HepG2 (cell line): ENCODE results near the gene PCP4L1. TPM values are rescaled to one million over a fixed set of nuclear protein-coding genes. Genes with fewer than 3 reads are reported as not detected.

Experiments used
- AGO2 ChIP-seq: fragments of 200-400 bp; formaldehyde crosslinking; optimal IDR thresholded peaks from 2 replicates; pipeline ENCODE3; 2017; ENCODE audit warnings: mild to moderate bottlenecking, low read depth, low read length, moderate library complexity
- HNRNPK ChIP-seq: fragments of 200-400 bp; formaldehyde crosslinking; IDR thresholded peaks from 2 replicates; pipeline ENCODE4 v1.6.1; 2018; ENCODE audit warnings: low read length, low read depth, moderate library complexity, mild to moderate bottlenecking; ENCODE audit not compliant: poor library complexity, severe bottlenecking
- KLF12 ChIP-seq: sonication (generic); formaldehyde crosslinking; IDR thresholded peaks from 2 replicates; pipeline ENCODE4 v1.4.0; 2020; ENCODE audit warnings: missing genetic modification reagents, borderline replicate concordance
- LCORL ChIP-seq, 2 experiments: fragments of 450-650 bp in 1 of 2; sonication (generic) in 1 of 2; formaldehyde crosslinking in 1 of 2; IDR thresholded peaks; 2 replicates each; pipeline versions ENCODE4 v1.5.0 to v1.6.1; 2017 to 2020; ENCODE audit warnings: antibody characterized with exemption in 1 of 2, missing genetic modification reagents in 1 of 2
- MXI1 ChIP-seq: IDR thresholded peaks from 3 replicates; pipeline ENCODE4 v1.6.1; 2012; ENCODE audit warnings: low read depth, low read length, inconsistent platforms, borderline replicate concordance
- MYC ChIP-seq: sonication (generic); formaldehyde crosslinking; IDR thresholded peaks from 2 replicates; pipeline ENCODE4 v1.9.0; 2021; ENCODE audit warnings: missing genetic modification reagents, borderline replicate concordance
- PHF21A ChIP-seq: sonication (generic); formaldehyde crosslinking; IDR thresholded peaks from 2 replicates; pipeline ENCODE4 v1.5.0; 2020; ENCODE audit warnings: mild to moderate bottlenecking, missing genetic modification reagents
- PITX1 ChIP-seq: sonication (generic); formaldehyde crosslinking; IDR thresholded peaks from 2 replicates; pipeline ENCODE4 v1.5.1; 2020; ENCODE audit warnings: mild to moderate bottlenecking, missing genetic modification reagents
- RARA ChIP-seq: IDR thresholded peaks from 2 replicates; pipeline ENCODE4 v1.6.1; 2016; ENCODE audit warnings: missing genetic modification reagents, missing compliant biosample characterization
- RBM39 ChIP-seq: fragments of 200-400 bp; formaldehyde crosslinking; IDR thresholded peaks from one replicate; pipeline ENCODE4 v1.6.1; 2018; ENCODE audit warnings: antibody characterized with exemption, mild to moderate bottlenecking, low read depth, low read length; ENCODE audit not compliant: poor library complexity, severe bottlenecking
- RELA ChIP-seq: sonication (generic); formaldehyde crosslinking; IDR thresholded peaks from 2 replicates; pipeline ENCODE4 v1.4.0; 2020; ENCODE audit warnings: missing genetic modification reagents
- TBX2 ChIP-seq: sonication (generic); formaldehyde crosslinking; IDR thresholded peaks from 2 replicates; pipeline ENCODE4 v1.5.0; 2020; ENCODE audit warnings: missing genetic modification reagents, mild to moderate bottlenecking, borderline replicate concordance
- UBTF ChIP-seq: sonication (generic); formaldehyde crosslinking; IDR thresholded peaks from 2 replicates; pipeline ENCODE4 v1.4.0; 2020; ENCODE audit warnings: mild to moderate bottlenecking, missing genetic modification reagents
- ZBTB3 ChIP-seq: sonication (generic); formaldehyde crosslinking; IDR thresholded peaks from 2 replicates; pipeline ENCODE4 v1.4.0; 2020; ENCODE audit warnings: low read depth, mild to moderate bottlenecking, moderate library complexity, missing genetic modification reagents, borderline replicate concordance
- ZBTB37 ChIP-seq: sonication (generic); formaldehyde crosslinking; IDR thresholded peaks from 2 replicates; pipeline ENCODE4 v1.4.0; 2020; ENCODE audit warnings: mild to moderate bottlenecking, missing genetic modification reagents
- ZBTB7B ChIP-seq: sonication (generic); formaldehyde crosslinking; IDR thresholded peaks from 2 replicates; pipeline ENCODE4 v1.4.0; 2020; ENCODE audit warnings: missing genetic modification reagents
- ZIK1 ChIP-seq: sonication (generic); formaldehyde crosslinking; IDR thresholded peaks from 2 replicates; pipeline ENCODE4 v1.5.0; 2020; ENCODE audit warnings: mild to moderate bottlenecking, low read depth, missing genetic modification reagents, borderline replicate concordance
- ZMYM2 ChIP-seq: sonication (generic); formaldehyde crosslinking; IDR thresholded peaks from 2 replicates; pipeline ENCODE4 v1.8.0; 2022; ENCODE audit warnings: mild to moderate bottlenecking, missing genetic modification reagents
- ZMYM4 ChIP-seq: sonication (generic); formaldehyde crosslinking; IDR thresholded peaks from 2 replicates; pipeline ENCODE4 v1.8.1; 2023; ENCODE audit warnings: mild to moderate bottlenecking, missing genetic modification reagents
- ZNF205 ChIP-seq: IDR thresholded peaks from 2 replicates; pipeline ENCODE4 v1.6.1; 2018; ENCODE audit warnings: missing biosample characterization, missing genetic modification reagents
- ZNF362 ChIP-seq: sonication (generic); formaldehyde crosslinking; IDR thresholded peaks from 2 replicates; pipeline ENCODE4 v1.4.0; 2020; ENCODE audit warnings: missing genetic modification reagents, mild to moderate bottlenecking, borderline replicate concordance
- ZNF382 ChIP-seq: sonication (generic); formaldehyde crosslinking; IDR thresholded peaks from 2 replicates; pipeline ENCODE4 v1.5.0; 2020; ENCODE audit warnings: missing genetic modification reagents, mild to moderate bottlenecking, borderline replicate concordance
- ZNF550 ChIP-seq: sonication (generic); formaldehyde crosslinking; IDR thresholded peaks from 2 replicates; pipeline ENCODE4 v1.4.0; 2020; ENCODE audit warnings: mild to moderate bottlenecking, missing genetic modification reagents, borderline replicate concordance
- ZNF746 ChIP-seq: sonication (generic); formaldehyde crosslinking; IDR thresholded peaks from 2 replicates; pipeline ENCODE4 v1.8.0; 2022; ENCODE audit warnings: mild to moderate bottlenecking, missing genetic modification reagents
- polyA plus RNA-seq, 8 experiments: library from polyadenylated mRNA; depleted of rRNA in 3 of 8; stranded (reverse) in 7 of 8; unstranded in 1 of 8; fragments of >200 nt; fragmentation: Illumina TruSeq in 4 of 8; extraction: Trizol in 4 of 8; gene quantifications; 2 replicates each; pipeline versions ENCODE4 v1.2.1 to v1.2.3, GENCODE V29; 2011 to 2016; ENCODE audit warnings: low read depth in 4 of 8, missing spikeins in 1 of 8, mixed read lengths in 1 of 8; ENCODE audit not compliant: insufficient read depth in 1 of 8
- total RNA-seq, 5 experiments: library from RNA; depleted of rRNA; stranded (reverse); fragments of >200 nt; fragmentation: Illumina TruSeq; extraction: Trizol; gene quantifications; 2 replicates each; pipeline ENCODE4 v1.2.3, GENCODE V29; 2016; ENCODE audit warnings: low read depth in 1 of 5

The PCP4L1 gene
- total and polyA plus RNA-seq, 2 of the 13 experiments (the other 11 are each of a cell fraction or from before 2014, with no cell fraction given) = 0.28 TPM; not detected in 1

GRCh38 chr1:161218301-161219077, 40.1 kb upstream of the PCP4L1 start (continued):
- peak; percentile 11 for TF ChIP-seq HNRNPK
- TF ChIP-seq MXI1 = peak; percentile 12; the same call in 1 of the 3 replicates
- peak; percentile 80 for TF ChIP-seq MYC (CRISPR knock-in tag)
- peak; percentile 36; the same call in 1 of the 2 replicates for TF ChIP-seq UBTF (CRISPR knock-in tag)
- TF ChIP-seq RARA (CRISPR knock-in tag) = peak; percentile 79
- TF ChIP-seq ZNF382 = no peak
- TF ChIP-seq ZBTB37 (CRISPR knock-in tag) = no peak
- TF ChIP-seq ZBTB3 = 0 out of 2 replicates have a peak, but pooled peaks have one; percentile 23
- no peak for TF ChIP-seq RBM39
- TF ChIP-seq ZNF746 (CRISPR knock-in tag) = peak; percentile 82
- TF ChIP-seq LCORL (IDR thresholded peaks at IDR 0.05) = no peak
- peak; percentile 75; the same call in 1 of the 2 replicates for TF ChIP-seq LCORL (CRISPR knock-in tag; IDR thresholded peaks at IDR 0.05)
- TF ChIP-seq PHF21A (CRISPR knock-in tag) = peak; percentile 63; the same call in 1 of the 2 replicates
- 0 out of 2 replicates have a peak, but pooled peaks have one; percentile 57 for TF ChIP-seq RELA (CRISPR knock-in tag)
- no peak for TF ChIP-seq ZNF550 (CRISPR knock-in tag)
- peak; percentile 89 for TF ChIP-seq AGO2
- TF ChIP-seq ZIK1 = 0 out of 2 replicates have a peak, but pooled peaks have one; percentile 77
- TF ChIP-seq KLF12 (CRISPR knock-in tag) = peak; percentile 40; the same call in 1 of the 2 replicates
- peak; percentile 38; the same call in 1 of the 2 replicates for TF ChIP-seq ZMYM2 (CRISPR knock-in tag)
- TF ChIP-seq TBX2 = peak; percentile 81
- peak; percentile 90 for TF ChIP-seq ZBTB7B
- peak; percentile 80 for TF ChIP-seq PITX1 (CRISPR knock-in tag)
- TF ChIP-seq ZNF205 (CRISPR knock-in tag) = peak; percentile 12; the same call in 1 of the 2 replicates
- TF ChIP-seq ZMYM4 (CRISPR knock-in tag) = 0 out of 2 replicates have a peak, but pooled peaks have one; percentile 37
- peak; percentile 59; the same call in 1 of the 2 replicates for TF ChIP-seq ZNF362
- TF ChIP-seq, all 625 proteins: peak for 192
